A549 (cell line): ENCODE results near the gene PCDHGA9.

Experiments used
- CBX8 ChIP-seq: fragments of 200-600 bp; sonication (generic); IDR thresholded peaks from 2 replicates; pipeline ENCODE4 v1.6.1; 2016
- JUNB ChIP-seq: fragments of >200 bp; sonication (Bioruptor Twin); formaldehyde crosslinking; IDR thresholded peaks from 2 replicates; pipeline ENCODE4 v1.6.1; 2016
- MAFK ChIP-seq: fragments of 450-650 bp; IDR thresholded peaks from 2 replicates; pipeline ENCODE4 v1.6.1; 2014; ENCODE audit not compliant: partially characterized antibody
- MYC ChIP-seq: IDR thresholded peaks from 2 replicates; pipeline ENCODE4 v1.6.1; 2012; ENCODE audit warnings: mild to moderate bottlenecking, inconsistent platforms, low read length, improper control_type of control experiment, borderline replicate concordance
- RCOR1 ChIP-seq: fragments of 150-350 bp; IDR thresholded peaks from 2 replicates; pipeline ENCODE4 v1.6.1; 2014; ENCODE audit warnings: antibody characterized with exemption, low read length, low read depth
- TF ChIP-seq, protein P1 (sequence below): fragments of >200 bp; sonication (Bioruptor Twin); formaldehyde crosslinking; IDR thresholded peaks from 3 replicates; pipeline ENCODE4 v1.5.1; 2016
- TF ChIP-seq, protein P2 (sequence below): fragments of 200-600 bp; sonication (generic); IDR thresholded peaks from 2 replicates; pipeline ENCODE4 v1.6.1; 2016; ENCODE audit warnings: antibody characterized with exemption, mild to moderate bottlenecking, moderate library complexity

DNA sequence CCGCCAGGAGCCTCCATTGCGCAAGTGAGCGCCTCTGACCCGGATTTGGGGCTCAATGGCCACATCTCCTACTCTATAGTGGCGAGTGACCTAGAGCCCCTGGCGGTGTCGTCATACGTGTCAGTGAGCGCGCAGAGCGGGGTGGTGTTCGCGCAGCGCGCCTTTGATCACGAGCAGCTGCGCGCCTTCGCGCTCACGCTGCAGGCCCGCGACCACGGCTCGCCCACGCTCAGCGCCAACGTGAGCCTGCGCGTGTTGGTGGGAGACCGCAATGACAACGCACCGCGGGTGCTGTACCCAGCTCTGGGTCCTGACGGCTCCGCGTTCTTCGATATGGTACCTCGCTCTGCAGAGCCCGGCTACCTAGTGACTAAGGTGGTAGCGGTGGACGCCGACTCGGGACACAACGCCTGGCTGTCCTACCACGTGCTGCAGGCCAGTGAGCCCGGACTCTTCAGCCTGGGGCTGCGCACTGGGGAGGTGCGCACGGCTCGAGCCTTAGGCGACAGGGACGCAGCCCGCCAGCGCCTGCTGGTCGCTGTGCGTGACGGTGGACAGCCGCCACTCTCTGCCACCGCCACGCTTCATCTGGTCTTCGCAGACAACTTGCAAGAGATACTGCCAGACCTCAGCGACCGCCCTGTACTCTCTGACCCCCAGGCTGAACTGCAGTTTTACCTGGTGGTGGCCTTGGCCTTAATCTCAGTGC is 7.2 kb downstream of the PCDHGA9 start:
- no peak for TF ChIP-seq RCOR1
- no peak for TF ChIP-seq MYC
- TF ChIP-seq MAFK, result no peak
- TF ChIP-seq, protein P1, sequence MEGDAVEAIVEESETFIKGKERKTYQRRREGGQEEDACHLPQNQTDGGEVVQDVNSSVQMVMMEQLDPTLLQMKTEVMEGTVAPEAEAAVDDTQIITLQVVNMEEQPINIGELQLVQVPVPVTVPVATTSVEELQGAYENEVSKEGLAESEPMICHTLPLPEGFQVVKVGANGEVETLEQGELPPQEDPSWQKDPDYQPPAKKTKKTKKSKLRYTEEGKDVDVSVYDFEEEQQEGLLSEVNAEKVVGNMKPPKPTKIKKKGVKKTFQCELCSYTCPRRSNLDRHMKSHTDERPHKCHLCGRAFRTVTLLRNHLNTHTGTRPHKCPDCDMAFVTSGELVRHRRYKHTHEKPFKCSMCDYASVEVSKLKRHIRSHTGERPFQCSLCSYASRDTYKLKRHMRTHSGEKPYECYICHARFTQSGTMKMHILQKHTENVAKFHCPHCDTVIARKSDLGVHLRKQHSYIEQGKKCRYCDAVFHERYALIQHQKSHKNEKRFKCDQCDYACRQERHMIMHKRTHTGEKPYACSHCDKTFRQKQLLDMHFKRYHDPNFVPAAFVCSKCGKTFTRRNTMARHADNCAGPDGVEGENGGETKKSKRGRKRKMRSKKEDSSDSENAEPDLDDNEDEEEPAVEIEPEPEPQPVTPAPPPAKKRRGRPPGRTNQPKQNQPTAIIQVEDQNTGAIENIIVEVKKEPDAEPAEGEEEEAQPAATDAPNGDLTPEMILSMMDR, result no peak
- TF ChIP-seq CBX8, result no peak
- TF ChIP-seq, protein P2, sequence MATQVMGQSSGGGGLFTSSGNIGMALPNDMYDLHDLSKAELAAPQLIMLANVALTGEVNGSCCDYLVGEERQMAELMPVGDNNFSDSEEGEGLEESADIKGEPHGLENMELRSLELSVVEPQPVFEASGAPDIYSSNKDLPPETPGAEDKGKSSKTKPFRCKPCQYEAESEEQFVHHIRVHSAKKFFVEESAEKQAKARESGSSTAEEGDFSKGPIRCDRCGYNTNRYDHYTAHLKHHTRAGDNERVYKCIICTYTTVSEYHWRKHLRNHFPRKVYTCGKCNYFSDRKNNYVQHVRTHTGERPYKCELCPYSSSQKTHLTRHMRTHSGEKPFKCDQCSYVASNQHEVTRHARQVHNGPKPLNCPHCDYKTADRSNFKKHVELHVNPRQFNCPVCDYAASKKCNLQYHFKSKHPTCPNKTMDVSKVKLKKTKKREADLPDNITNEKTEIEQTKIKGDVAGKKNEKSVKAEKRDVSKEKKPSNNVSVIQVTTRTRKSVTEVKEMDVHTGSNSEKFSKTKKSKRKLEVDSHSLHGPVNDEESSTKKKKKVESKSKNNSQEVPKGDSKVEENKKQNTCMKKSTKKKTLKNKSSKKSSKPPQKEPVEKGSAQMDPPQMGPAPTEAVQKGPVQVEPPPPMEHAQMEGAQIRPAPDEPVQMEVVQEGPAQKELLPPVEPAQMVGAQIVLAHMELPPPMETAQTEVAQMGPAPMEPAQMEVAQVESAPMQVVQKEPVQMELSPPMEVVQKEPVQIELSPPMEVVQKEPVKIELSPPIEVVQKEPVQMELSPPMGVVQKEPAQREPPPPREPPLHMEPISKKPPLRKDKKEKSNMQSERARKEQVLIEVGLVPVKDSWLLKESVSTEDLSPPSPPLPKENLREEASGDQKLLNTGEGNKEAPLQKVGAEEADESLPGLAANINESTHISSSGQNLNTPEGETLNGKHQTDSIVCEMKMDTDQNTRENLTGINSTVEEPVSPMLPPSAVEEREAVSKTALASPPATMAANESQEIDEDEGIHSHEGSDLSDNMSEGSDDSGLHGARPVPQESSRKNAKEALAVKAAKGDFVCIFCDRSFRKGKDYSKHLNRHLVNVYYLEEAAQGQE, result no peak
- TF ChIP-seq JUNB, result no peak
